NCI-H526 (cell line): ENCODE results near the gene GPR32.
A peak's percentile ranks its signal among the peaks of the same experiment; 100 is the strongest.
"Not testable (repeated sequence)": the region's sequence is repeated elsewhere in the genome, so short reads cannot be mapped to it uniquely, and the experiment has no call there.

Source experiments
- DNase-seq, 2 experiments: peaks; one replicate each; lab custom pipeline; 2025; lab: John Stamatoyannopoulos, UW

The GPR32 gene

DNA sequence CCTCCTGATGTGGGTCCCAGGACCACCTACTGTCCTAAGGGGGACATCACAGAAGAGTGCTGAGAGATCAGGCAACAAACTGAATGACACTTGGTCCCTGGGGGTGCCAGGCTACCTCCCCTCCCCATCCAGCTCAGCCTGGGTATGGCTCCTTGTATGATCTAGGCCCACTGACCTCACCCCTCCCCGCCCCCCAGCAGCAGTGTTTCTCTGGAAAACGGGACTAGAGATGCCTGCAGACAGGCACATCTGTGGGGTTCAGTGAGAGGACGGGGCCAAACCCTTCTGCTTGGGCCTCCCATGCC, 29.2 kb downstream of the GPR32 start:
- DNase-seq: no peak

GRCh38 chr19:50801107-50801506, 30.8 kb downstream of the GPR32 start:
- DNase-seq: no peak

GRCh38 chr19:50803633-50804419, 33.6 kb downstream of the GPR32 start:
- peak; percentile 60 to 77 for DNase-seq

DNA sequence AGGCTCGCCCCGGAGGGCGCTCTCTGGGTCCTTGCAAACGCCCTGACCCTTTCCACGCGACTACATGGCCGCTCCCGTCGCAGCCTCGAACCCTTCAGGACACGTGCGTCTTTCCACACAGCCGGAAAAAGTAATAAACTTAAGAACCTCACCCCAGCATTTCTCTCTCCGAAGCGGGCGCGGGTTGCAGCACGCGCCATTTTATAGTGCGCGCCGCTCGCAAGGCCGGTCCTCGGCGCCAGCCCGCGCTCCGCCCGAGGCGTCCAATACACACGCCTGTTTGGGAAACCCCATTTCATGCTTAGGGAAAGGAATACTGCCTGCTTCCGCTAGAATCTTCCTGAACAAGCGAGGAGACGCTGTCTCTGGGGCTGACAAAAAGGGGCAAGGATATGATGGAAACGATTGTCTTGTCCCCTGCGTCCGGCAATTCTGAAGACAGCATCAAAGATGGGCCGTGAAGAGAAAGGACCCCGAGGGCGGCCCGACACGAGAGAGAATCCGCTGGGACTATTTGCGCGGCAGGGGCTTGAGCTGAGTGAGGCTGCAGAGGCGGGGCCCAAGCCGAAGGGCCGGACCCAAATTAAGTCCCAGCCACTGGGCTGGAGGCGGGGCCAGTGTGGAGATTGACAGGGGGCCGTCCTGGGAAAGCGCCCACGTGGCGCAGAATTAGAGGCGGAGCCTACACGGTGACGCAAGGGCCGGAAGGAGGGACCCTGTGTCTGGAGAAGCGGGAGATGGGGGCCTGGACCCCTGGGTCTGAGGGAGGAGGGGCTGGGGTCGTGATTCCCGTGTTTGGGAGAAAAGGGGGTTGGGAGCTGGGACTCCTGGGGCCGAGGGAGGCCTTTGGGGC, 34.4 kb downstream of the GPR32 start:
- peak; percentile 98 to 100 for DNase-seq

GRCh38 chr19:50808856-50809255, 38.6 kb downstream of the GPR32 start:
- no peak for DNase-seq

DNA sequence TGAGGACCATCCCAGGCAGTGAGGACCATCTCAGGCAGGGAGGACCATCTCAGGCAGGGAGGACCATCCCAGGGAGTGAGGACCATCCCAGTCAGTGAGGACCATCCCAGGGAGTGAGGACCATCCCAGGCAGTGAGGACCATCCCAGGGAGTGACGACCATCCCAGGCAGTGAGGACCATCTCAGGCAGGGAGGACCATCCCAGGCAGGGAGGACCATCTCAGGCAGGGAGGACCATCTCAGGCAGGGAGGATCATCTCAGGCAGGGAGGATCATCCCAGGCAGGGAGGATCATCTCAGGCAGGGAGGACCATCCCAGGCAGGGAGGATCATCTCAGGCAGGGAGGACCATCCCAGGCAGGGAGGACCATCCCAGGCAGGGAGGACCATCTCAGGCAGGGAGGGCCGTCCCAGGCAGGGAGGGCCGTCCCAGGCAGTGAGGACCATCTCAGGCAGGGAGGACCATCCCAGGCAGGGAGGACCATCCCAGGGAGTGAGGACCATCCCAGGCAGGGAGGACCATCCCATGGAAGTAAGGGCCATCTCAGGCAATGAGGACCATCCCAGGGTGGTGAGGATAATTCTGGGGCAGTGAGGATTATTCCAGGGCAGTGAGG, 41.5 kb downstream of the GPR32 start:
- not testable (repeated sequence) for DNase-seq

DNA sequence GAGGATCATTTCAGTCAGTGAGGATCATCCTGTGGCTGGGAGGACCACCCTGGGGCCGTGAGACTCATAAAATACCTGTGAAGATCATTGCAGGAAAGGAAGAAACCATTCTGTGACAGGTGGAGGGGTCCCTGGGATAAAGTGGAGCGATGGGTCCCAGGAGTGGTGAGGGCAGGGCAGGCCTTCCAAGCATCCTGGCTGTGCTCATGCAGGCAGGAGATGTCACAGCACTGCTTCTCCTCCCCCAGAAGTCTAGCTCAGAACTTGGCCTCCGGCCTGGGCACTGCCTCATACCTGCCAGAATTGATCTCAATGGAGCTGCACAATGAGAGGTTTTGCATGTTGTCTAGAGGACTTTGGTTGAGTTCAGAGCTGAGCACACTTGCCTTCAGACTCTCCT, 42.2 kb downstream of the GPR32 start:
- DNase-seq: no peak

DNA sequence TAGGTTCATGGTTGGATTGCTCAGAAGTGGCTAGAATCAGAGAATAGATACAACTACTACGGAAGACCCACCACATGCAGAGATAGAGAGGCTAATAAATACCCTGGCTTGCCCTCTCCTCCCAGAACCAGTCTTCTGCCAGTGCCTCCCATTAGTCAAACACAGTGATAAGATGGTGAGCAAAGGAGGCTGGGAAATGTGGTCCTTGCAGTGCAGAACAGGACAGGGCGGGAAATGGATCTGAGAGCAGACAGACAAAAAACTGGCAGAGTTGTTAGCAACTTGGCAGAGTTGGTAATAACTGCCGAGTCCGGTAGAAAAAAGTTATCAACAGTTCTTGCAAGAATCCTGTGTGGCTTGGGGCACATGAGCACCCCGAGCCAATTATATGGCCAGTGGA, 44.6 kb downstream of the GPR32 start:
- no peak for DNase-seq

GRCh38 chr19:50815439-50815838, 45.2 kb downstream of the GPR32 start:
- DNase-seq: no peak

DNA sequence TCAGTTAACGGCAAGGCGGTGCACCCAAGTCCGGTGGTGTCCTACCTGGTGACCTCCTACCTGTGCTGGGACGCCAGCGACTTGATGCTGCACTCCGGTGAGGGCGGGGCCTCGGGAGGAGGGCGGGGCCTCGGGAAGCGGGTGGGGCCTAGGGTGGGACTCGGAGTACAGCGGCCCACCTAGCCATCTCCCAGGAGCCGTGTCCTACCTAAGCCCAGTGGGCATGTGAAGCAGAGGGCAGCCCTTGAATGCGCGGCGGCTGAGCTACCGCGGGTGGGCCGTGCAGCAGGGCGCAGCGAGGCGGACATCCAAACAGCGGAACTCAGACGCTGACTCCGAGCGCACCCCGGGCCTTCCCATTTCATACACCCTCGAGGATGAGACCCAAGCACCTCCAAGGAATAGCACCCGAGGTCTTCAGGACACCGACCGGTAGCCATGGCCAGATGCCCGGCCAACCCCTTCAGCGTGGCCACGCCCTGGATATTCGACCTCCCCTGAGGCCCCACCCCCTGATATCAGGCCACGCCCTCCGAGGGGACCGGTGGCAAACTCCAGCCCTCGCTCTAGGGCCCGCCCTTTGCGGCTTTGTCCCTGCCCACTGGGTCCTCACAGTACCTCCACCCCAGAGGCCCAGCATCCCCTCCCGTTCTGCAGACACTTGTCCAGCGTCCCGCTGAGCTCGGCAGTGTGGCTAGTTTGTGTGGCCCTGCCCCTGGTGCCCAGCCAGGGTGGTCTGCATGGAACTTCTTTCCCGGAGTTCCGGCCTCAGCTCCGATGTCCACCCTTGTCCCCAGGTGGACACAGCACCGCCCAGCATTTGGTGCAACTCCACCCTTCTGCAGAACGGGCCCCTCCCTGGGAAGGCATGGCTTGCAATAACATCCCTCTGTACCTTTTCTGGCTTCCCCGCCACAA, 47.9 kb downstream of the GPR32 start:
- DNase-seq: peak in 1 of 2 experiments; percentile 67

DNA sequence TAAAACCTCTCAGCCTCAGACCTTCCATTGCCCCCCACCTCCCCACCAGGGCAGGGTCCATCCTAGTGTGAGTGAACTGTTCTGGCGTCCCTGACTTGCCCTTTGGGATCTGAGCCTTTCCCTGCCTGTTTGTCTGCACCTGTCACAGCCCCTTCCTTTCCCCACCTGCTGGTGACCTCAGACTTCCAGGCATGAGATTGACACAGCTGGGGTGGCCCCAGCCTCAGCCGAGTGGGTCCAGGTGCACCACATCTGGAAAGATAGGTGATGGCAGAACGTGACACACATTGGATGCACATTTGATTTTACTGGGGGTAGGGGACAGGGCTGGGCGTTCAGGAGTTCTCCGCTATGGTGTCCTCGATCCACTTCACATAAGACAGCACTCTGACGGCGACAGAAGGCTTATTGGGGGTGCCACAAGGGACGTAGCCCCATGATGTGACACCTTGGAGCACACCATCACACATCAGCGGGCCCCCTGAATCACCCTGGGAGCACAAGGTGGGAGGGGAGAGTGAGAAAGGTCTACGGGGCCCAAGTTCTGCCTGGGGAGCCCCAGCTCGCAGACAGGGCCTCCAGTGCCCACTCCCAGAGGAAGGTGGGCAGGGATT, 48.7 kb downstream of the GPR32 start:
- DNase-seq: no peak

DNA sequence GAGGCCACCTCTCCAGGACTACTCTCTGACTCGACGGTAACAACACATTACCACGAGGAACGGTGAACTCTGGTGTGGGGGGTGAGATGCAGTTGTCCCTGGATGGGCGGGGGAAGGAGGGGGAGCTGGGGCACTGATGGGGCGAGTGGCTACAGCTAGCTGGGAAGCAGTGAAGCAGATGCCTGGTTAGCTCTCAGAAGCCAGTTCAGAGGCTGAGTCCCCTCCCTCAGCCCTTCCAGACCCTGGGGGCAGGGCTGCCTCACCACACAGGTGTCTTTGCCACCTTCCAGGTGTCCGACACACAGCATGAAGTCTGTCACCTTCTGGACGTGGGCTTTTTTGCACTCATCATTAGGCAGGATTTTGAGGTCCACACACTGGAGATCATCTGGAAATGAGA, 49.4 kb downstream of the GPR32 start:
- DNase-seq: no peak

DNA sequence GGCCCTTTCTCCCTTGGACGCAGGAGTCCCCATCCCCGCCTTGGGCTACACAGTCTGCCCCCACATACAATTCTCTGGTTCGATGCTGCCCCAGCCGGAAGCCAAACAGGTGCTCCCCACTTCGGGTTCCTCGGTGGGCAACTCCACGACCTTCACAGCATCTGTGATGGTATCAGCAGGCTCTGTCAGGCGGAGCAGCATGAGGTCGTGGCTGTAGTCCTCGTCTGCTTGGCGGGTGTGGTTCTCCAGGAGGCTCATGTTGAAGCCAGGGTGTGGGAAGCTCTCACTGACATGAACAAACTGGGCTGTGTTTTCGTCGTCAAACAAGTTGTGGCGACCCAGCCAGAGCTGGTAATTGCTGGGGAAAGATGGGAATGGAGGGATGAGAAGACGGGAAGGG, 49.8 kb downstream of the GPR32 start:
- no peak for DNase-seq

DNA sequence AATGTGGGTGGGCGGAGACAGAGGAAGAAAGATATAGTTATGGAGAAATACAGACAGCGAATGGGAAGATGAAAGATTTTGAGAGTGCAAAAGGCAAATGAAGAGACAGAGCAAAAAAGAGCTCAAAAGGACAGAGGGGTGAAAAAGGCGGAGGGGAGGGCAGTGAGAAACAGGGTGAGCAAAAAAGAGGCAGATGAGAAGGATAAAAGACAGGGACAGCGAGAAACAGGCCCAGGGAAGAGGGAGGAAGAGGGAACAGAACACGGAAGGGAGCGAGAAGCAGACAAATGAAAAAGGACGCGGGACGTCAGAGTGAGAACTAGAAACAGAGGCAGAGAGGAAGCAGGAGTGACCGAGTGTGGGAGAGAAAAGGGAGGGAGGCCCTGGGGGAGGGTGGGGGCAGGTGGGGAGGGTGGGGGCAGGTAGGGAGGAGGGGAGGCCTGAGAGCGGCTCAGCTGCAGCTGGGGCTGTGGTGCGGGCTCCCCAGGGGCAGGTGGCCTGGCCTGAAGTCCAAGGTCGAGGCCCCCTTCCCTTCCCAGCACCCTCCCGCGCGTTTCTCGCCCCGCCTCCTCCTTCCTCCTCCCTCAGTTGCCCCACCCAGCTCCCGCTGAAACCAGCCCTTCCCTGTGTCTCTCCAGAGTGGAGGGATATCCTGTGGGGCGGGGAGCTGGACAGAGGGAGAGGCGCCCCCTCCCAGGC, 50.4 kb downstream of the GPR32 start:
- no peak for DNase-seq

- DNase-seq: no peak
Measured at GRCh38 chr19:50821248-50821612, 51.0 kb downstream of the GPR32 start.
